WTC11 (cell line): Measurements from ENCODE around the gene HAGHL. TPM values are rescaled to one million over a fixed set of nuclear protein-coding genes. Genes with fewer than 3 reads are reported as not detected.

Experiments
- ATAC-seq: fragments of 200-7000 bp; cut with Tn5 transposase; 2 replicates; pipeline ENCODE4 v1.10.0; 2021; ENCODE audit warnings: mild to moderate bottlenecking, moderate library complexity
- CTCF ChIA-PET: fragments of 300-600 bp; sonication (Branson Sonifier 250); formaldehyde crosslinking; loops from one replicate; lab custom pipeline; 2021; ENCODE audit warnings: antibody characterized with exemption; lab: Charles Lee
- POLR2A ChIA-PET: fragments of 350-600 bp; sonication (Branson Sonifier 250); formaldehyde crosslinking; loops from one replicate; lab custom pipeline; 2021; ENCODE audit warnings: antibody characterized with exemption; lab: Charles Lee
- DNase-seq: peaks from one replicate; pipeline ENCODE4 v3.0.0; 2021; ENCODE audit warnings: low spot score
- H3K27ac Mint-ChIP-seq: 2 replicates; pipeline ENCODE4 v1.8.0; 2021; ENCODE audit warnings: mixed read lengths
- H3K27me3 Mint-ChIP-seq: 2 replicates; pipeline ENCODE4 v1.8.0; 2021; ENCODE audit warnings: low read depth, mild to moderate bottlenecking, moderate library complexity, mixed read lengths
- H3K36me3 Mint-ChIP-seq: 2 replicates; pipeline ENCODE4 v1.8.0; 2021; ENCODE audit warnings: mixed read lengths
- H3K4me1 Mint-ChIP-seq: 2 replicates; pipeline ENCODE4 v1.8.0; 2022; ENCODE audit warnings: mixed read lengths
- H3K4me3 Mint-ChIP-seq: 2 replicates; pipeline ENCODE4 v1.8.0; 2021; ENCODE audit warnings: mild to moderate bottlenecking, moderate library complexity, mixed read lengths
- H3K9me3 Mint-ChIP-seq: 2 replicates; pipeline ENCODE4 v1.8.0; 2021; ENCODE audit warnings: mixed read lengths
- FOXJ3 ChIP-seq: sonication (generic); formaldehyde crosslinking; IDR thresholded peaks from 2 replicates; pipeline ENCODE4 v1.9.0; 2021; ENCODE audit warnings: missing genetic modification reagents, mild to moderate bottlenecking, borderline replicate concordance
- NR3C1 ChIP-seq: sonication (generic); formaldehyde crosslinking; conservative IDR thresholded peaks from 2 replicates; pipeline ENCODE4 v1.8.1; 2023; ENCODE audit warnings: low read depth, mild to moderate bottlenecking, missing genetic modification reagents
- RORB ChIP-seq: fragments of 250-450 bp; sonication (Bioruptor Pico); IDR thresholded peaks from 2 replicates; pipeline ENCODE4 v1.9.0; 2021; ENCODE audit warnings: mild to moderate bottlenecking
- SMAD3 ChIP-seq: sonication (generic); formaldehyde crosslinking; IDR thresholded peaks from 2 replicates; pipeline ENCODE4 v1.8.0; 2022; ENCODE audit warnings: missing genetic modification reagents, mild to moderate bottlenecking, borderline replicate concordance
- TP53 ChIP-seq: sonication (generic); formaldehyde crosslinking; IDR thresholded peaks from 2 replicates; pipeline ENCODE4 v1.8.1; 2023; ENCODE audit warnings: mild to moderate bottlenecking, missing genetic modification reagents
- ZNF423 ChIP-seq: fragments of 250-450 bp; sonication (Bioruptor Pico); IDR thresholded peaks from 2 replicates; pipeline ENCODE4 v2.1.2; 2022; ENCODE audit warnings: mild to moderate bottlenecking, moderate library complexity
- ZNF671 ChIP-seq: fragments of 250-450 bp; sonication (Bioruptor Pico); IDR thresholded peaks from 2 replicates; pipeline ENCODE4 v1.8.0; 2021; ENCODE audit warnings: mild to moderate bottlenecking
- total RNA-seq: library from RNA; stranded (reverse); gene quantifications from 3 replicates; pipeline ENCODE4 v1.2.3, GENCODE V29; 2021
- TF ChIP-seq, protein P1 (sequence below): fragments of 250-450 bp; sonication (Bioruptor Pico); IDR thresholded peaks from 2 replicates; pipeline ENCODE4 v1.9.0; 2021; ENCODE audit warnings: mild to moderate bottlenecking
- TF ChIP-seq, protein P2 (sequence below): sonication (generic); formaldehyde crosslinking; conservative IDR thresholded peaks from 2 replicates; pipeline ENCODE4 v1.8.1; 2023; ENCODE audit warnings: mild to moderate bottlenecking, low read depth, missing genetic modification reagents, moderate library complexity
- TF ChIP-seq, protein P3 (sequence below): fragments of 250-450 bp; sonication (Bioruptor Pico); IDR thresholded peaks from 2 replicates; pipeline ENCODE4 v1.9.0; 2021; ENCODE audit warnings: mild to moderate bottlenecking
- TF ChIP-seq, protein P4 (sequence below): sonication (generic); formaldehyde crosslinking; IDR thresholded peaks from 2 replicates; pipeline ENCODE4 v1.8.1; 2023; ENCODE audit warnings: mild to moderate bottlenecking, missing genetic modification reagents, moderate library complexity
- TF ChIP-seq, protein P5 (sequence below): sonication (generic); formaldehyde crosslinking; IDR thresholded peaks from 2 replicates; pipeline ENCODE4 v1.8.1; 2023; ENCODE audit warnings: mild to moderate bottlenecking, missing genetic modification reagents
- TF ChIP-seq, protein P6 (sequence below): sonication (generic); formaldehyde crosslinking; IDR thresholded peaks from 2 replicates; pipeline ENCODE4 v1.8.0; 2022; ENCODE audit warnings: mild to moderate bottlenecking, missing genetic modification reagents
- TF ChIP-seq, protein P7 (sequence below): fragments of 250-450 bp; sonication (Bioruptor Pico); IDR thresholded peaks from 2 replicates; pipeline ENCODE4 v2.1.2; 2022; ENCODE audit warnings: mild to moderate bottlenecking, moderate library complexity
- TF ChIP-seq, protein P8 (sequence below): sonication (generic); formaldehyde crosslinking; IDR thresholded peaks from 2 replicates; pipeline ENCODE4 v1.8.1; 2023; ENCODE audit warnings: mild to moderate bottlenecking, missing genetic modification reagents, borderline replicate concordance
- TF ChIP-seq, protein P9 (sequence below): sonication (generic); formaldehyde crosslinking; IDR thresholded peaks from 2 replicates; pipeline ENCODE4 v1.8.1; 2022; ENCODE audit warnings: missing genetic modification reagents, borderline replicate concordance

HAGHL gene
- total RNA-seq, 1 experiment from 2014 or later: 41.7 TPM

DNA sequence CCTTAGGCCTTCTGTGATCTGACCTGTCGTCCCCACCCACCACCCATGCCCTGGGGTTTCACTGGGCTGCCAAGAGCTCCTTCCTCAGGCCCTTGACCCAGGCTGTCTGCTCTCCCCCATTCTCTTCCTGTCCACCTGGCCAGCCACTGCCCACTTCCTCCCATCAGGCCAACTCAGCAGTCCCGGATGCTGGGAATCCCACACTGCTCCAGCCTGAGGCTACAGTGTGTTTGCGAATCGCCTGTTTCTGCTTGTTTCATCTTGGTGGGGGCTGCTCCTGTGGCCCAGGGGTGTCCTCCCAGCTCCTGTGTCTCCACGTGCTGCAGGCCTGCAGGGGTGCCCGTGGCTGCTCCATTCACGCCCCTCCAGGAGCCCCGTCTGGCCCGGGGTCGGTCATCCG is 12.8 kb upstream of the HAGHL start:
- no peak for ATAC-seq
- H3K27ac Mint-ChIP-seq: no peak overlapping the region
- no peaks in the 10 kb centered on the region for H3K36me3 Mint-ChIP-seq
- no peak overlapping the region for H3K4me3 Mint-ChIP-seq
- ChIA-PET POLR2A (interaction anchor here (0.6 kb wide), 1 partner anchor 1540 kb away, joined by 3 read pairs; no protein-coding TSS in a partner anchor), CTCF (interaction anchor here (0.8 to 8.8 kb wide), 5 partner anchors 13 to 359 kb away, joined by 3 to 90 read pairs (median 22); partner anchors contain the start of genes CCDC78, CHTF18, HAGHL and RPUSD1)
- DNase-seq: no peak
- TF ChIP-seq, protein P1, sequence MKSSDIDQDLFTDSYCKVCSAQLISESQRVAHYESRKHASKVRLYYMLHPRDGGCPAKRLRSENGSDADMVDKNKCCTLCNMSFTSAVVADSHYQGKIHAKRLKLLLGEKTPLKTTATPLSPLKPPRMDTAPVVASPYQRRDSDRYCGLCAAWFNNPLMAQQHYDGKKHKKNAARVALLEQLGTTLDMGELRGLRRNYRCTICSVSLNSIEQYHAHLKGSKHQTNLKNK (CRISPR knock-in tag): no peak
- TF ChIP-seq, protein P2, sequence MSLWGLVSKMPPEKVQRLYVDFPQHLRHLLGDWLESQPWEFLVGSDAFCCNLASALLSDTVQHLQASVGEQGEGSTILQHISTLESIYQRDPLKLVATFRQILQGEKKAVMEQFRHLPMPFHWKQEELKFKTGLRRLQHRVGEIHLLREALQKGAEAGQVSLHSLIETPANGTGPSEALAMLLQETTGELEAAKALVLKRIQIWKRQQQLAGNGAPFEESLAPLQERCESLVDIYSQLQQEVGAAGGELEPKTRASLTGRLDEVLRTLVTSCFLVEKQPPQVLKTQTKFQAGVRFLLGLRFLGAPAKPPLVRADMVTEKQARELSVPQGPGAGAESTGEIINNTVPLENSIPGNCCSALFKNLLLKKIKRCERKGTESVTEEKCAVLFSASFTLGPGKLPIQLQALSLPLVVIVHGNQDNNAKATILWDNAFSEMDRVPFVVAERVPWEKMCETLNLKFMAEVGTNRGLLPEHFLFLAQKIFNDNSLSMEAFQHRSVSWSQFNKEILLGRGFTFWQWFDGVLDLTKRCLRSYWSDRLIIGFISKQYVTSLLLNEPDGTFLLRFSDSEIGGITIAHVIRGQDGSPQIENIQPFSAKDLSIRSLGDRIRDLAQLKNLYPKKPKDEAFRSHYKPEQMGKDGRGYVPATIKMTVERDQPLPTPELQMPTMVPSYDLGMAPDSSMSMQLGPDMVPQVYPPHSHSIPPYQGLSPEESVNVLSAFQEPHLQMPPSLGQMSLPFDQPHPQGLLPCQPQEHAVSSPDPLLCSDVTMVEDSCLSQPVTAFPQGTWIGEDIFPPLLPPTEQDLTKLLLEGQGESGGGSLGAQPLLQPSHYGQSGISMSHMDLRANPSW (CRISPR knock-in tag): no peak
- TF ChIP-seq, protein P3, sequence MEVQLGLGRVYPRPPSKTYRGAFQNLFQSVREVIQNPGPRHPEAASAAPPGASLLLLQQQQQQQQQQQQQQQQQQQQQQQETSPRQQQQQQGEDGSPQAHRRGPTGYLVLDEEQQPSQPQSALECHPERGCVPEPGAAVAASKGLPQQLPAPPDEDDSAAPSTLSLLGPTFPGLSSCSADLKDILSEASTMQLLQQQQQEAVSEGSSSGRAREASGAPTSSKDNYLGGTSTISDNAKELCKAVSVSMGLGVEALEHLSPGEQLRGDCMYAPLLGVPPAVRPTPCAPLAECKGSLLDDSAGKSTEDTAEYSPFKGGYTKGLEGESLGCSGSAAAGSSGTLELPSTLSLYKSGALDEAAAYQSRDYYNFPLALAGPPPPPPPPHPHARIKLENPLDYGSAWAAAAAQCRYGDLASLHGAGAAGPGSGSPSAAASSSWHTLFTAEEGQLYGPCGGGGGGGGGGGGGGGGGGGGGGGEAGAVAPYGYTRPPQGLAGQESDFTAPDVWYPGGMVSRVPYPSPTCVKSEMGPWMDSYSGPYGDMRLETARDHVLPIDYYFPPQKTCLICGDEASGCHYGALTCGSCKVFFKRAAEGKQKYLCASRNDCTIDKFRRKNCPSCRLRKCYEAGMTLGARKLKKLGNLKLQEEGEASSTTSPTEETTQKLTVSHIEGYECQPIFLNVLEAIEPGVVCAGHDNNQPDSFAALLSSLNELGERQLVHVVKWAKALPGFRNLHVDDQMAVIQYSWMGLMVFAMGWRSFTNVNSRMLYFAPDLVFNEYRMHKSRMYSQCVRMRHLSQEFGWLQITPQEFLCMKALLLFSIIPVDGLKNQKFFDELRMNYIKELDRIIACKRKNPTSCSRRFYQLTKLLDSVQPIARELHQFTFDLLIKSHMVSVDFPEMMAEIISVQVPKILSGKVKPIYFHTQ (CRISPR knock-in tag): no peak
- TF ChIP-seq NR3C1 (CRISPR knock-in tag) (no peak), TP53 (no peak)
- no peaks in the 10 kb centered on the region for H3K9me3 Mint-ChIP-seq
- peaks cover 9% of the 10 kb centered on the region for H3K4me1 Mint-ChIP-seq
- peaks cover 43% of the 10 kb centered on the region for H3K27me3 Mint-ChIP-seq

DNA sequence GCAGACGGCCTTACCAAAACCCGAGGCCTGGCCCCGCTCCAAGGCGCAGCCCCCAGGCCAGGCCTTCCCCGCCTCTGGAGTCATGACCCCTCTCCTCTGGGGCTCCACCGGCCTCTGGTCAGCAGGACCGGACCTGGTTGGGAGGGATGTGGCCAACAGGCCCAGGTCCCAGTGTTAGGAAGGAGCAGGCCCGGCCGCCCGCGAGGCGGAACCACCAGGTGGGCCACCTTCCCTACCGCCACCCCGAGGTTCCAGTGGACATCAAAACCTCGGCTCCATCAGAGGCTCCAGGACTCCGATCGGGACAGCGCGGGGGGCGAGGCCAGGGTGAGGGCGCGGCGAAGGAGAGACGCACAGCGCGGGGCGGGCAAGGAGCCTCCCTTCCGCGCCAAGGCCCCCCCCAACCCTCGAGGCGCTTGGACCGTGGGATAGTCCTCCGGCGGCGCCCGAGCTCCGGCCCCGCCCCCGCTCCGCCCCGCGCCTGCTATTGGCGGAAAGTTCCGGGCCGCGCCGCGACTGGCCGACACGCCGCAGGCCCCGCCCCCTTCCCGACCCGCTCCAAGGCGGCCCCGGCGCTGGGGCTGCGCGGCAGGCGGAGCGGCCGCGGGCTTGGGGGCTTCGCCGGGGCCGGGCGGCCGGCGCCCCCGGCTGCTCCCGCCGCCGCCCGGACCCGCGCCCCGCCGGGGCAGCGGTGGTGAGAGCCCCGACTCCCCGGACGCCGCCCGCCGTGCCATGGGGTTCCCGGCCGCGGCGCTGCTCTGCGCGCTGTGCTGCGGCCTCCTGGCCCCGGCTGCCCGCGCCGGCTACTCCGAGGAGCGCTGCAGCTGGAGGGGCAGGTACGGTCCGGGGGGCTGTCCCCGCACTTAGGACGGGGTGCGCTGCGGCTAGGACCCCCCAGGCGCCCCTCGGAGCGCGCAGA is 12.1 kb upstream of the HAGHL start, which contains the start of gene METRN:
METRN (plus strand) TSS at position 561 of the 919 bp plus-strand sequence; CDS start at position 733, 172 bp downstream.
- Mint-ChIP-seq H3K27me3 (peaks cover 40% of the 10 kb centered on the region), H3K36me3 (no peaks in the 10 kb centered on the region), H3K4me1 (peaks cover 14% of the 10 kb centered on the region), H3K27ac (no peak within 1 kb of the TSS), H3K9me3 (no peaks in the 10 kb centered on the region), H3K4me3 (peak within 1 kb of the TSS; percentile 63)
- ChIA-PET CTCF (interaction anchor here (0.6 to 8.8 kb wide), 14 partner anchors 8 to 583 kb away, joined by 3 to 90 read pairs (median 7); partner anchors contain the start of genes CCDC78, CHTF18, HAGHL and RPUSD1), POLR2A (interaction anchor here (1.1 kb wide), 1 partner anchor 398 kb away, joined by 3 read pairs; no protein-coding TSS in a partner anchor)
- ATAC-seq (peak; percentile 72), DNase-seq (peak; percentile 93)
- TF ChIP-seq RORB (CRISPR knock-in tag): no peak
- TF ChIP-seq, protein P4, sequence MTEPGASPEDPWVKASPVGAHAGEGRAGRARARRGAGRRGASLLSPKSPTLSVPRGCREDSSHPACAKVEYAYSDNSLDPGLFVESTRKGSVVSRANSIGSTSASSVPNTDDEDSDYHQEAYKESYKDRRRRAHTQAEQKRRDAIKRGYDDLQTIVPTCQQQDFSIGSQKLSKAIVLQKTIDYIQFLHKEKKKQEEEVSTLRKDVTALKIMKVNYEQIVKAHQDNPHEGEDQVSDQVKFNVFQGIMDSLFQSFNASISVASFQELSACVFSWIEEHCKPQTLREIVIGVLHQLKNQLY (CRISPR knock-in tag): no peak
- TF ChIP-seq, protein P5, sequence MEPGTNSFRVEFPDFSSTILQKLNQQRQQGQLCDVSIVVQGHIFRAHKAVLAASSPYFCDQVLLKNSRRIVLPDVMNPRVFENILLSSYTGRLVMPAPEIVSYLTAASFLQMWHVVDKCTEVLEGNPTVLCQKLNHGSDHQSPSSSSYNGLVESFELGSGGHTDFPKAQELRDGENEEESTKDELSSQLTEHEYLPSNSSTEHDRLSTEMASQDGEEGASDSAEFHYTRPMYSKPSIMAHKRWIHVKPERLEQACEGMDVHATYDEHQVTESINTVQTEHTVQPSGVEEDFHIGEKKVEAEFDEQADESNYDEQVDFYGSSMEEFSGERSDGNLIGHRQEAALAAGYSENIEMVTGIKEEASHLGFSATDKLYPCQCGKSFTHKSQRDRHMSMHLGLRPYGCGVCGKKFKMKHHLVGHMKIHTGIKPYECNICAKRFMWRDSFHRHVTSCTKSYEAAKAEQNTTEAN (CRISPR knock-in tag): no peak
- TF ChIP-seq, protein P6, sequence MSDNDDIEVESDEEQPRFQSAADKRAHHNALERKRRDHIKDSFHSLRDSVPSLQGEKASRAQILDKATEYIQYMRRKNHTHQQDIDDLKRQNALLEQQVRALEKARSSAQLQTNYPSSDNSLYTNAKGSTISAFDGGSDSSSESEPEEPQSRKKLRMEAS: 0 out of 2 replicates have a peak, but pooled peaks have one; percentile 29
- TF ChIP-seq FOXJ3 (CRISPR knock-in tag): no peak
- TF ChIP-seq, protein P7, sequence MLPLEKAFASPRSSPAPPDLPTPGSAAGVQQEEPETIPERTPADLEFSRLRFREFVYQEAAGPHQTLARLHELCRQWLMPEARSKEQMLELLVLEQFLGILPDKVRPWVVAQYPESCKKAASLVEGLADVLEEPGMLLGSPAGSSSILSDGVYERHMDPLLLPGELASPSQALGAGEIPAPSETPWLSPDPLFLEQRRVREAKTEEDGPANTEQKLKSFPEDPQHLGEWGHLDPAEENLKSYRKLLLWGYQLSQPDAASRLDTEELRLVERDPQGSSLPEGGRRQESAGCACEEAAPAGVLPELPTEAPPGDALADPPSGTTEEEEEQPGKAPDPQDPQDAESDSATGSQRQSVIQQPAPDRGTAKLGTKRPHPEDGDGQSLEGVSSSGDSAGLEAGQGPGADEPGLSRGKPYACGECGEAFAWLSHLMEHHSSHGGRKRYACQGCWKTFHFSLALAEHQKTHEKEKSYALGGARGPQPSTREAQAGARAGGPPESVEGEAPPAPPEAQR (CRISPR knock-in tag): no peak
- TF ChIP-seq, protein P8, sequence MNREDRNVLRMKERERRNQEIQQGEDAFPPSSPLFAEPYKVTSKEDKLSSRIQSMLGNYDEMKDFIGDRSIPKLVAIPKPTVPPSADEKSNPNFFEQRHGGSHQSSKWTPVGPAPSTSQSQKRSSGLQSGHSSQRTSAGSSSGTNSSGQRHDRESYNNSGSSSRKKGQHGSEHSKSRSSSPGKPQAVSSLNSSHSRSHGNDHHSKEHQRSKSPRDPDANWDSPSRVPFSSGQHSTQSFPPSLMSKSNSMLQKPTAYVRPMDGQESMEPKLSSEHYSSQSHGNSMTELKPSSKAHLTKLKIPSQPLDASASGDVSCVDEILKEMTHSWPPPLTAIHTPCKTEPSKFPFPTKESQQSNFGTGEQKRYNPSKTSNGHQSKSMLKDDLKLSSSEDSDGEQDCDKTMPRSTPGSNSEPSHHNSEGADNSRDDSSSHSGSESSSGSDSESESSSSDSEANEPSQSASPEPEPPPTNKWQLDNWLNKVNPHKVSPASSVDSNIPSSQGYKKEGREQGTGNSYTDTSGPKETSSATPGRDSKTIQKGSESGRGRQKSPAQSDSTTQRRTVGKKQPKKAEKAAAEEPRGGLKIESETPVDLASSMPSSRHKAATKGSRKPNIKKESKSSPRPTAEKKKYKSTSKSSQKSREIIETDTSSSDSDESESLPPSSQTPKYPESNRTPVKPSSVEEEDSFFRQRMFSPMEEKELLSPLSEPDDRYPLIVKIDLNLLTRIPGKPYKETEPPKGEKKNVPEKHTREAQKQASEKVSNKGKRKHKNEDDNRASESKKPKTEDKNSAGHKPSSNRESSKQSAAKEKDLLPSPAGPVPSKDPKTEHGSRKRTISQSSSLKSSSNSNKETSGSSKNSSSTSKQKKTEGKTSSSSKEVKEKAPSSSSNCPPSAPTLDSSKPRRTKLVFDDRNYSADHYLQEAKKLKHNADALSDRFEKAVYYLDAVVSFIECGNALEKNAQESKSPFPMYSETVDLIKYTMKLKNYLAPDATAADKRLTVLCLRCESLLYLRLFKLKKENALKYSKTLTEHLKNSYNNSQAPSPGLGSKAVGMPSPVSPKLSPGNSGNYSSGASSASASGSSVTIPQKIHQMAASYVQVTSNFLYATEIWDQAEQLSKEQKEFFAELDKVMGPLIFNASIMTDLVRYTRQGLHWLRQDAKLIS: no peak
- TF ChIP-seq SMAD3 (CRISPR knock-in tag): no peak
- TF ChIP-seq ZNF671: no peak
- TF ChIP-seq, protein P9, sequence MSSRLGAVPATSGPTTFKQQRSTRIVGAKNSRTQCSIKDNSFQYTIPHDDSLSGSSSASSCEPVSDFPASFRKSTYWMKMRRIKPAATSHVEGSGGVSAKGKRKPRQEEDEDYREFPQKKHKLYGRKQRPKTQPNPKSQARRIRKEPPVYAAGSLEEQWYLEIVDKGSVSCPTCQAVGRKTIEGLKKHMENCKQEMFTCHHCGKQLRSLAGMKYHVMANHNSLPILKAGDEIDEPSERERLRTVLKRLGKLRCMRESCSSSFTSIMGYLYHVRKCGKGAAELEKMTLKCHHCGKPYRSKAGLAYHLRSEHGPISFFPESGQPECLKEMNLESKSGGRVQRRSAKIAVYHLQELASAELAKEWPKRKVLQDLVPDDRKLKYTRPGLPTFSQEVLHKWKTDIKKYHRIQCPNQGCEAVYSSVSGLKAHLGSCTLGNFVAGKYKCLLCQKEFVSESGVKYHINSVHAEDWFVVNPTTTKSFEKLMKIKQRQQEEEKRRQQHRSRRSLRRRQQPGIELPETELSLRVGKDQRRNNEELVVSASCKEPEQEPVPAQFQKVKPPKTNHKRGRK (CRISPR knock-in tag): no peak
- TF ChIP-seq ZNF423 (CRISPR knock-in tag): no peak
